KMS-11 (cell line): ENCODE results near the gene OSBPL3.

Experiments used
- H2AFZ ChIP-seq: fragments of 200-600 bp; sonication (generic); 2 replicates; pipeline ENCODE4 v1.6.1; 2016; ENCODE audit warnings: antibody characterized with exemption, mixed run types, low read depth
- H3K27ac ChIP-seq: fragments of 200-600 bp; sonication (generic); 2 replicates; pipeline ENCODE4 v1.6.1; 2016; ENCODE audit warnings: mild to moderate bottlenecking, mixed run types
- H3K27me3 ChIP-seq: fragments of 200-600 bp; sonication (generic); 2 replicates; pipeline ENCODE4 v1.6.1; 2017; ENCODE audit warnings: mild to moderate bottlenecking, low read depth, mixed run types, moderate library complexity; ENCODE audit not compliant: insufficient read depth
- H3K36me3 ChIP-seq: fragments of 200-600 bp; sonication (generic); 2 replicates; pipeline ENCODE4 v1.6.1; 2017; ENCODE audit warnings: mild to moderate bottlenecking, mixed run types; ENCODE audit not compliant: insufficient read depth
- H3K4me1 ChIP-seq: fragments of 200-600 bp; sonication (generic); 2 replicates; pipeline ENCODE4 v1.6.1; 2016; ENCODE audit warnings: mild to moderate bottlenecking, low read depth, mixed run types; ENCODE audit not compliant: poor library complexity, severe bottlenecking
- H3K4me2 ChIP-seq: fragments of 200-600 bp; sonication (generic); 2 replicates; pipeline ENCODE4 v1.7.0; 2016; ENCODE audit warnings: mild to moderate bottlenecking, mixed run types
- H3K4me3 ChIP-seq: fragments of 200-600 bp; sonication (generic); IDR thresholded peaks from 2 replicates; pipeline ENCODE4 v1.6.1; 2017; ENCODE audit warnings: low read depth, low read length, mixed read lengths; ENCODE audit not compliant: insufficient read depth
- H3K79me2 ChIP-seq: fragments of 200-600 bp; sonication (generic); 2 replicates; pipeline ENCODE4 v1.6.1; 2016; ENCODE audit warnings: low read depth, mixed run types; ENCODE audit not compliant: insufficient read depth
- H3K9ac ChIP-seq: fragments of 200-600 bp; sonication (generic); 2 replicates; pipeline ENCODE4 v1.6.1; 2016; ENCODE audit warnings: mild to moderate bottlenecking, mixed run types
- H4K20me1 ChIP-seq: fragments of 200-600 bp; sonication (generic); 2 replicates; pipeline ENCODE4 v1.6.1; 2016; ENCODE audit warnings: mild to moderate bottlenecking, mixed run types; ENCODE audit not compliant: insufficient read depth
- CTCF ChIP-seq: fragments of 200-600 bp; sonication (generic); conservative IDR thresholded peaks from 2 replicates; pipeline ENCODE4 v1.6.1; 2017; ENCODE audit warnings: low read depth, mild to moderate bottlenecking, antibody characterized with exemption, low read length, moderate library complexity, mixed read lengths

Gene OSBPL3

GRCh38 chr7:24769014-24769830 is 210.8 kb downstream of the OSBPL3 start:
- Histone ChIP-seq H3K27me3 (no peaks in the 10 kb centered on the region), H4K20me1 (no peaks in the 10 kb centered on the region), H3K4me2 (no peak overlapping the region), H3K4me3 (no peak overlapping the region), H3K79me2 (no peaks in the 10 kb centered on the region), H2AFZ (no peak overlapping the region), H3K27ac (no peak overlapping the region), H3K36me3 (no peaks in the 10 kb centered on the region), H3K4me1 (no peaks in the 10 kb centered on the region), H3K9ac (no peak overlapping the region)
- no peak for TF ChIP-seq CTCF

GRCh38 chr7:24767878-24768569 is 212.0 kb downstream of the OSBPL3 start:
- Histone ChIP-seq H4K20me1 (no peaks in the 10 kb centered on the region), H3K4me3 (no peak overlapping the region), H3K4me1 (no peaks in the 10 kb centered on the region), H3K27me3 (no peaks in the 10 kb centered on the region), H3K4me2 (no peak overlapping the region), H3K36me3 (no peaks in the 10 kb centered on the region), H3K27ac (no peak overlapping the region), H2AFZ (no peak overlapping the region), H3K79me2 (no peaks in the 10 kb centered on the region), H3K9ac (no peak overlapping the region)
- TF ChIP-seq CTCF: no peak

- no peaks in the 10 kb centered on the region for H4K20me1 ChIP-seq
- no peaks in the 10 kb centered on the region for H3K36me3 ChIP-seq
- no peak for TF ChIP-seq CTCF
- H3K4me1 ChIP-seq: no peaks in the 10 kb centered on the region
- no peak overlapping the region for H3K4me2 ChIP-seq
- H3K79me2 ChIP-seq: no peaks in the 10 kb centered on the region
- H2AFZ ChIP-seq: no peak overlapping the region
- H3K4me3 ChIP-seq: no peak overlapping the region
- H3K9ac ChIP-seq: no peak overlapping the region
- H3K27ac ChIP-seq: no peak overlapping the region
- no peaks in the 10 kb centered on the region for H3K27me3 ChIP-seq
Observed at GRCh38 chr7:24764972-24765744, 214.8 kb downstream of the OSBPL3 start.

- H2AFZ ChIP-seq: no peak overlapping the region
- H3K9ac ChIP-seq: no peak overlapping the region
- H3K4me3 ChIP-seq: no peak overlapping the region
- no peaks in the 10 kb centered on the region for H3K36me3 ChIP-seq
- no peak overlapping the region for H3K27ac ChIP-seq
- H4K20me1 ChIP-seq: no peaks in the 10 kb centered on the region
- H3K79me2 ChIP-seq: no peaks in the 10 kb centered on the region
- no peak for TF ChIP-seq CTCF
- no peaks in the 10 kb centered on the region for H3K4me1 ChIP-seq
- no peaks in the 10 kb centered on the region for H3K27me3 ChIP-seq
- no peak overlapping the region for H3K4me2 ChIP-seq
Observed at GRCh38 chr7:24764011-24764410, 216.0 kb downstream of the OSBPL3 start.
